Measurements from ENCODE around the gene NOS1AP.

Gene NOS1AP

DNA sequence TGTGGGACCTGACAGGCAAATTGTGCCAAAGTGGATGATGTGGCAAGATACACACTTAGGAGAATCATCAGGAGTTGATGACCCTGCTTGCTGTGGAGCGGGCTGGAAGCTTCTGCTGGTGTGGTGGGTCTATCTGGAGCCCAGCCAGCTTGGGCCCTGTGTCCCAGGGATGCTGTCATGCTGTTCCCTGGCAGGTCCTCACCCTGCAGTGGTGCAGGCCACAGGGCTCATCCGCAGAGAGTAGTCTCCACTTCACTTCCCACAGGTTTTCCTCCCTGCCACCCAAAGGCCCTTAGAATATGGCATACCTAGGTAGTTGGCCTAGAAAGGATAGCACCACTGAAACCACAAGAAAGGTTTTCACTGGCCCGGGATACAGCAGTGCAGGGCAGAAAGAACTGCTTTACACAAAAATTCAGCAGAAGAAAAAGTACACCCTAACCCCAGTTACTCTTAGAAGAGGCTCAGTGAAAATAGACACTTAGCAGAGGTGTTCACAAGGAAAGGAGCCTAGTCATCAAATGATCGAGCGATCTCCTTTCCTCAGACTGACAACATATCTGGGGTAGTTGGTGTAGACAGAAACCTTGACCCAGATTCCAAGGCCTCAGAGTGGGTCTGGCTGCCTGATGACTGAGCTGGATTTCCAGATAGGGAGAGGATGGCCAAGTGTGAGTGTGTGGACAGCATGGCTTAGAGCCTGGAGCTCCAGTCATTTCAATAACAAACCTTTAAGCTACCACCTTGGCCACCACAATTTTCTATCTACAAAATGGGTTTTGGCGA lies 310.8 kb downstream of the NOS1AP start:
- DNase-seq (ENCODE audit: low read depth in 2 of 3, low spot score in 2 of 3) = no peak

DNA sequence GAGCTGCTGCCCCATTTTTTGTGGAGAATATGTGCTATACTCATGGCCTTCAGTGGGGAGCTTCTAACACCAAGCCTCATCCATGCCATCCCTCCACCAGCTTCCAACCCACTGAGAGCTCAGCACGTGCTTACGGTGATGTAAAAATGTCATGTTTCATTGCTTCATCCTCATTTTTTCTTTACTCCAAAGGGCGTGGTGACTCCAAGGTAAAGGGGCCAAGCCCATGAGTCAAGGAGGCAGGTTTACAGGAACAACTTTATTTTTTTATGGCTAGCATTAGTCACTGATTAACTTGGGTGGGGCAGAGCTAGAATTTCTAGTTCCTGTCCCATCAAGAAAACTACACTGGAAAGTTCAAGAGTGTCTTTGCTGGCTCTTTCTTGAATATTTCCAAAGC lies 311.9 kb downstream of the NOS1AP start, which contains the start of gene C1orf226:
C1orf226 (plus strand) TSS at position 346 of the 400 bp plus-strand sequence. CDS start 174 bp downstream, outside the sequence.
- DNase-seq (ENCODE audit: low read depth in 2 of 3, low spot score in 2 of 3) = no peak

DNA sequence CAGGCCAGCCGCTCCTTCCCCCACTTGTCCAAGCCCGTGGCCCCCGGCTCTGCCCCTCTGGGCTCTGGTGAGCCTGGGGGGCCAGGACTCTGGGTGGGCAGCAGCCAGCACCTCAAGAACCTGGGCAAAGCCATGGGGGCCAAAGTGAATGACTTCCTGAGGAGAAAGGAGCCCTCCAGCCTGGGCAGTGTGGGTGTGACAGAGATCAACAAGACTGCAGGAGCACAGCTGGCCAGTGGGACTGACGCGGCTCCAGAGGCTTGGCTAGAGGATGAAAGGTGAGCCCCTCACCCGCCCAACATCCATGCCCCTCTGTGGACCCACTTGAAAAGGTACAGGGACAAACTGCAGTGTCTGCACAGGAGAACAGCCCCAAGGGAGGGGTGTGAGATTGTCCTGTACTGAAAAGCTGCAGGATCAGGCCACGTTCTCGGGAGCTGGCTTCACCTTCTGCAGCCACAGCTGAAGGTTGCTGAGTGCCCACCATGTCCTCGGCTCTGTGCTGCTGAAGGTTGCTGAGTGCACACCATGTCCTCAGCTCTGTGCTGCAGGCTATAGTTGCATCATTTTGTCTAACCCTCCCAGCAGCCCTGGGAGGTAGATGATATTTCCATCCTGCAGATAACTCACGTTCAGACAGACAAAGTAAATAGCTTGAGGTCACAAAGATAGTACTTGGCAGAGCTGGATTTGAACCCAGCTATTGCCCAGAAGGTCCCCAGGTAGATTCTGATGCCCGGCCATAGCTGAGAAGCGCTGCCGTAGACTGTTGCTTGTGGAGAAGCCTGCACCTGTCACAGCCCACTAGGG lies 312.7 kb downstream of the NOS1AP start:
- no peak for DNase-seq (ENCODE audit: low read depth in 2 of 3, low spot score in 2 of 3)

DNA sequence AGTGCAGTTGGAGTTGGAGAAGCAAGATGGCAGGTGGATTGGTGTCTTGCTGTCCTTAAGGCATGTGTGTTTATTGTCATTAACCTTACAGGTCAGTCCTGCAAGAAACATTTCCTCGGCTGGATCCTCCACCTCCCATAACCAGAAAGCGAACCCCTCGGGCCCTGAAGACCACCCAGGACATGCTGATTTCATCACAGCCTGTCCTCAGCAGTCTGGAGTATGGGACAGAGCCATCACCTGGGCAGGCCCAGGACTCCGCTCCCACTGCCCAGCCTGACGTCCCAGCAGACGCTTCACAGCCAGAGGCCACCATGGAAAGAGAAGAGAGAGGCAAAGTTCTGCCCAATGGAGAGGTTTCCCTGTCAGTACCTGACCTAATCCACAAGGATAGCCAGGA lies 313.6 kb downstream of the NOS1AP start:
- DNase-seq (ENCODE audit: low read depth in 2 of 3, low spot score in 2 of 3) = no peak

DNA sequence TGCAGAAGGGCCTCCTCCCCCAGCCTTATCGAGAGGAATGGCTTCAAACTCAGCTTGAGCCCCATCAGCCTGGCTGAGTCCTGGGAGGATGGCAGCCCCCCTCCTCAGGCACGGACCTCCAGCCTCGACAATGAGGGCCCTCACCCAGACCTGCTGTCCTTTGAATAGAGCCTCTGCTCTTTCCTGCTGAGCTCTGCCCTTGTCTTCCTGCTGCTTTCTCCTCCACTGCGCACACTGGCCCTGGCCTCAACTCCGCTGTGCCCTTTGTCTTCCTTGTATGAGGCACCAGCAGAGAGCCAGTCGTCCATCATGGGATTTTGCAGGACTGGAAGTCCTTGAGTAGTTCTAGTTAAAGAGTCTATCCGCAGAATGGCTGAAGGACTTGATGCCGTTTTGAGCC lies 314.0 kb downstream of the NOS1AP start:
- DNase-seq (ENCODE audit: low read depth in 2 of 3, low spot score in 2 of 3) = no peak

DNA sequence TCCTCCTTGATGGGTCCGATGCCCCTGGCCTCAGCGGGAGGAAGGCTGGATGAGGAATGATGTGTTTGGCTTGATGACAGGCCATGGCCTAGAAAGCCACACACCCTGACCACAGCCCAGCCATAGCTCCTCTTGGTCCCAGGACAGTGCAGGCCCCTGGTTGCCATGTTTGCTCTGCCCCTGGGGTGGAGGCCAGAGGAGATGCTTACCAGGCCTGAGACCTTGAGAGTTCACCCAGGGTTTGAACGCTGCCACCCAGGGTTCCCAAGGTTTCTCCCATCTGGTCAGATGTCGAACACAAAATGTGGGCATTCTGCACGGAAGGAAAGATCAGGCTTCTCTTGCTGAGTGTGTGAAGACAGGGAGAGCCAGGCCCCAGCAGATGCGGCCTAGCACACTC lies 314.6 kb downstream of the NOS1AP start:
- DNase-seq (ENCODE audit: low read depth in 2 of 3, low spot score in 2 of 3) = no peak

DNA sequence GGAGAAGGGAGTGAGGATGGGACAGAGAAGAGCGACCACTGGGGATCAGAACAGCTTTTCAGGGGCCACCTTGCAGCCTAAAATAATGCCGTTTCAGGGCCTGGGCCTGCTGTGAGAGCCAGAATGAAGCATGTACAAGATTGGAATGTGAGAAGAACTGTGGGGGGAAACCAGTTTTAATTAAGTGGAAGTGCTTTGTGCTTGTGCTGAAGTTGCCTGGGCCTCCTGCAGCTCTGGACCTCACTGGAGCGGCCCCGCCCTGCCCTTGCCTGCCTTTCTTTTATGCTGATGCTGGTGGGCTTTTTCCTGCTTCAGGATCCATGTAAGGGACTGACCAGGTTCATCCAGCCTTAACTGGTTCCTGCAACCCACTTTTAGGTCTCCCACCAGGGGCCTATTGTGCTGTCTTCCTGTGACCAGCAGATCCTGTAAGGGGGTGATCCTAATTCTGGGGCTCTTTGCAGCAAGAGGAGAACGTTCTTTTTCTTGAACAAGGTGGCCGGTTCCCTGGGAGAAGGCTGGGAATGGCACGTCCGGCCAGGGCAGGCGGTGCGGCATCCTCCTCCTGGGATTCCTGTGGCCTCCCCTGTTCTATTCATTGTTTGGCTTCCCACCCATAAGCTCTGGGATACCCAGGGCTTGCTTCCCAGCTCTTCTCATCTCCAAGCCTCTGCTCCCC lies 315.2 kb downstream of the NOS1AP start:
- no peak for DNase-seq (ENCODE audit: low read depth in 2 of 3, low spot score in 2 of 3)

DNA sequence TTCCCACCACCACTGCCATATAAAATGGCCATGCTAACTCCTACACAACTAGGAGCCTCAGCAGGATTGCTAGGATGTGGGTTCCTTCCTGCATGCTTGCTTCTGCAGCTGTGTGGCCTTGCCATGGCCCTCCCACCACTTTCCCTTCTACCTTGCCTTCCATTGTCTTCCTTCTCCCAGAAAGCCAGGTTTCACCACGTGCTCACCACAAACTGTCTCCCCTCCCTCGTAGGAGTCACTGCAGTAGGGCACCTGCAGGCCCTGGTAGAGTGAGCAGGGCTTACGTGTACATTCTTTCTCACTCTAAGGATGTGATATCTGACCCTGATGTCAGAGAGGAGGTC lies 315.8 kb downstream of the NOS1AP start:
- no peak for DNase-seq (ENCODE audit: low read depth in 2 of 3, low spot score in 2 of 3)

DNA sequence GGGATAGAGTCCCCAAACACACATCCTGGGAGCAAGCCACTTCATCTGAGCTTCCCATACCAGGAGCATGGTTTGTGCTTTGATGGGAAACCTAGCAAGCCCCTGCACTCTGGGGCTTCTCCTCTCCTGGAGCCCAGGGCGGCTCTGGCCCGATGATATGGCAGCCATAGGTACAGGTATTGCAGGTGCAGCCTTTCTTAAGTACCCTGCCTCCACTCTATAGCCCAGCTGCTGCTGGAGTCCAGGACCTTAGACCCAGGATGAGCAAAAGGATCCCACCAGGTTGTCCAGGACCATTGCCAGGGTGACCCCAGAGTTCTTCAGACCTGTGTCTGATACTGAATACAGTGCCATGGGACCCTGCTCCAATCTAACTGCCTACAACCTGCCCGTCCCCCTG lies 316.2 kb downstream of the NOS1AP start:
- no peak for DNase-seq (ENCODE audit: low read depth in 2 of 3, low spot score in 2 of 3)

DNA sequence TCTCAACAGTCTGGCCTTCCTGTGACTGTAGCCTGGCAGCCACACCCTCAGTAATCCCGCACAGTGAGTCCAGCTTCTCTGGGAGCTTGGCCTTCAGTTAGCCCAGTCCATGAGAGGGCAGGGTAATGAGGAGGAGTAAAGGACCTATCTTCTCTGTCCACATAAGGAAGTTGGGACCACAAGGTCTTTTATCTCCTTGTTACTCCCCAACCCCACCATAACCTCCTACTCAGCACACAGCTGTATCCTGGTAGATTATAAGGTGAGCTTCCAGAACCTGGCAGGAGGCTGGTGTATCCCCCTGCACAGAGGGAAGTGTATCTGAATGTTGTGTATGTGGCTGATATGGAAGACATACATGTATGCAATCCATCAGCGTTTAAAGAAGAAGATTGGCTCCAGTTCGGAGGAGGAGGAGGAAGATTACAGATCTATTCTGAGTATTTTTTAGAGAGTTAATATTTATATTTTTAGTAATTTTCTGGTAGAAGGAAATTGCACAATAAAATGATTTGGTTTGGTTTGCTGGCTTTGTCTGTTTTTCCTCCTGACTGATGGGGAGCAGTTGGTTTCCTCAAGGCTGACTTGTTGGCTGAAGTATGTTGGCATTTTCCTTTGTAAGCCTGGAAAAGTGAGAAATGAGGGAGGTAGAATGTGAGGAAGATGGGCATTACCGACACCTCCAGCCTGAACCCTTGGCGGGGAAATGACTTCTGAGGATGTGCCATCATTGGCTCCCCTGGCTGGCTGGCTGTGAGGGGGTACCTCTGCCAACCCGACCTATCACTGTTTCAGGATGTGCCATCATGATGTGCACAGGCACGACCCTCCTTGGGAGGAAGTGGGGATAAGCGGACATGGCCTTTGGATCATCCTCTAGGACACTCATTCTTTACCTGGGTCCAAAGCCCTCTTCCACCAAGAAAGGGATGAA lies 317.1 kb downstream of the NOS1AP start:
- DNase-seq (ENCODE audit: low read depth in 2 of 3, low spot score in 2 of 3) = no peak

DNA sequence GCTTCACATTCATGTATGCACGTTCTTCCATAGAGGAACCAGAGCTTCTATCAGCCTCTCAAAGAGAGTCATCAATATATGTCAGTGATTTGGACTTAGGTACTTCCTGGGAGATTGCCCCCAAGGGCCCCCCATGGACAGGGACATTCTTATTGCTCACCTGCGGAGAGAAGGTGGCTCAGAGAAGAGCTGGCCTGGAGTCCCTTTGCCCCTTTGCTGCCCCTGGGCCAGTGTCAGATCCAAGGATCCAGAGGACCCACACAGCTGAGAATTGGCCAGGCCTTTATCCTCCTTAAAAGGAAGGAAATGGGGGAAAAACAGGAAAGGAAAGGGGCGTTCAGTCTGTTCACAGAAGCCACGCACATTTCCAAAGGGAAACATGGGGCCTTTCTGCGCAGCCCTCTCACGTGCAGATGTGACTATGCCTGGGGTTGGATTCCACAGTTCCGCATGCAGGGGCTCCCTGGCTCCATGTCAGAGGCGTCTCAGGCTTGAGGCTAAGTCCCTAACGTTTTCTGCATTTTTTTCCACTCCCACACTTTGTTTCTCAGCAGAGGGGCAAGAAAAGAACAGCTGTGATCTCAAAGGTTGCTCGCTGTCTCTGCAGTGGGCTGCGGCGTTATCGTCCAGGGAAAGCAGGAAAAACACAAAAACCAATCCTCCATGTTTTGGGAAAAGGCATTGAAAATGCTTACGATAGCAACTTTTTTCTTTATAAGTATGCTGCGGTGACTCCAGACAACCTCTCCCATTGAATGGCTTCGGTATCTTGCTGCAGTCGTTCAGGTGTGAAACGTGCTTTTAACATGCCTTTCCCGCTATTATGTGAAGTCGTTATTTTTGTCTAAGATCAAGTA lies 318.0 kb downstream of the NOS1AP start:
- no peak for DNase-seq (ENCODE audit: low read depth in 2 of 3, low spot score in 2 of 3)

DNA sequence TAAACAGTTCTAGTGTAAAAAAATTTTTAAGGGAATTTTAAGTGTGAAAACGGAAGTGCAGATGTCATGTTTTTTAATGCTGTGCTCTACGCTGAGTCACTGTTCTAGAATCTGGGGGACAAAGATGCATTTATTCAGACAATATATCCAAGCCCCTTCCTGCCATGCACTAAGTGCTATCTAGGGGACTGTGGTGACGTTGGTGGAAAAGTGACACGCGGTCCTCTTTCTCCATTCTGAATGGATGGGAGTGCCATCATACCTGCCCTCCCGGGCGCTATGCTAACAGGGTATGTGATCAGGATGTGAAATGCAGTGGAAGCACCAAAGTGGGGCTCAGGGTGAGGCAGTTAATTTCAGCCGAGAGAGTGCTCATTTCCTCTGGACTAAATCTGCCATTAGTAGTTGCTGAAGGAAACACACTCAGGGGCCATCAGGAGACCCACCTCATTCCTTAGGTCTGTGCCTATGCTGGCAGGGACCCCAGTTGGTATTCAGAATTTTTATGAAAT lies 318.6 kb downstream of the NOS1AP start:
- DNase-seq (ENCODE audit: low read depth in 2 of 3, low spot score in 2 of 3) = no peak

DNA sequence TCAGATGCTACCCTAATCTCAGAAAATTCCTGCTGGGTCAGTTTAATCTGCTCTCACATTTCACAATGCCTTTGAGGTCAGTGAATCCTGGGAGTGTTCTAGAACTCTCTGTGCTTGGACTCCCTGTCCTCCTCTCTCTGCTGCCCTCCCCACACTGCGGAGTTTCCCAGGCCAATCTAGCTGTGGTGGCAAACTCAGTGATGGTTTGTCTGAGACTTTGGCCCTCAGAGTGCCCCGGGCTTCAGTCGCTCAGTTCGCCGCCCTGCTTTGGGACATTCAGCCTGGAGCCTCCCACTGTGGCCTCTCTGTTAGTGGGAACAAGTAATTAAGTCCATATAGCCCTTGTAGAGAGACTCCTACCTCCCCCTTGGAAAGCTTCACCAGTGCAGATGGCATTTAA lies 319.1 kb downstream of the NOS1AP start:
- DNase-seq (ENCODE audit: low read depth in 2 of 3, low spot score in 2 of 3) = no peak

DNA sequence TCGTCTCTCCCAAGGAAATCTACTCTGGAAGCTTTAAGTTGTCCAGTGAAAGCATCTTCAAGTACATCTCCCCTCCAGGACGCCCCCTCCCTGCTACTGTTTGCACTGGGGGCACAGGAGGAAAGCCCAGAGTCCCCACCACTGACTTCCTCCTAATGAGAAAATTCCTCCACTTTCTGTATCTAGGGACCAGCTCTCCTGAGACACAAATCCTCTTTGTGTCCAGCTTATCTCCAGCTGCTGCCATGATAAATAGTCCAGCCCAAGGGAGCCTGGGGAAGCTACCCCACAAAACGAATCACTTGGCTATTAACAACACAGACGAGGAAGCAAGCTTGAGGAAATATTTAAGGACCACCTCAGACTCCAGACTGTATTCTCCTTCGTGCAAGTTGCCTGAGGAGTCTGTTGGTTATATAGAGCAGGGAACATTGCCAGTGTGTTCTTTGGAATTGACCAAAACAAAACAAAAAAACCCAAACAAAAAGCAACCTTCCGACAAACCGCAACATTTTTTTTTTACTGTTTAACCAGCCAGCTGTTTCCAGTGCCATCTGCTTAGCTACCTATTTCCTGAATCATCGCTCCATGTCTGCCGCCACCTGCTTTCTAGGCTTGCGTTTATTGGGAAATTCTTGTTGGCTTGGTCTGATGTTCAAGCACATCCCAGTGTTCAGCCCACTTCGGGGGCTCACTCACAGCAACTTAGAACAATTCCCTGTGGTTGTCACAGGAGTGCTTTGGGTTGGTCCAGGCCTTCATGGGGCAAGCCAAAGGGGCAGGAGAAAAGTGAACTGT lies 319.7 kb downstream of the NOS1AP start:
- no peak for DNase-seq (ENCODE audit: low read depth in 2 of 3, low spot score in 2 of 3)

DNA sequence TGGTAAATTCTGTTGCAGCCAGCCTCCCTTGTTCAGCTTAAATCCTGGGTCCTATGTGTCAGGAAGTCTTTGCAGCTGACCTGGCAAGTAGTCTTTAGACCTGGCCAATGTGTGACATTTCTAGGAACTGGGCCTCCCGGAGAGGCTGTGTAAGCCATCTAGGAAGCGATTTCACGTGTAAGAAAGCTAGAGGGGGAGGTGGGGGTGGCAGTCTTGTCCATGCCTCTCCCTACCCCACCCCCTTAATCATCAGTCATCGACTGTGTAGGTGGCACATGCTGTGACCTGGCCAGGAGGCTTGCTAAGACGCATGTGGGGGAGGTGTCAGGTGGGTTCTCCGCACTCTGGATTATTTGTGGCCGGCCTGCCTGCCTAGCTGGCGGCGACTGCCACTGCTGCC lies 320.5 kb downstream of the NOS1AP start:
- DNase-seq (ENCODE audit: low read depth in 2 of 3, low spot score in 2 of 3) = no peak

DNA sequence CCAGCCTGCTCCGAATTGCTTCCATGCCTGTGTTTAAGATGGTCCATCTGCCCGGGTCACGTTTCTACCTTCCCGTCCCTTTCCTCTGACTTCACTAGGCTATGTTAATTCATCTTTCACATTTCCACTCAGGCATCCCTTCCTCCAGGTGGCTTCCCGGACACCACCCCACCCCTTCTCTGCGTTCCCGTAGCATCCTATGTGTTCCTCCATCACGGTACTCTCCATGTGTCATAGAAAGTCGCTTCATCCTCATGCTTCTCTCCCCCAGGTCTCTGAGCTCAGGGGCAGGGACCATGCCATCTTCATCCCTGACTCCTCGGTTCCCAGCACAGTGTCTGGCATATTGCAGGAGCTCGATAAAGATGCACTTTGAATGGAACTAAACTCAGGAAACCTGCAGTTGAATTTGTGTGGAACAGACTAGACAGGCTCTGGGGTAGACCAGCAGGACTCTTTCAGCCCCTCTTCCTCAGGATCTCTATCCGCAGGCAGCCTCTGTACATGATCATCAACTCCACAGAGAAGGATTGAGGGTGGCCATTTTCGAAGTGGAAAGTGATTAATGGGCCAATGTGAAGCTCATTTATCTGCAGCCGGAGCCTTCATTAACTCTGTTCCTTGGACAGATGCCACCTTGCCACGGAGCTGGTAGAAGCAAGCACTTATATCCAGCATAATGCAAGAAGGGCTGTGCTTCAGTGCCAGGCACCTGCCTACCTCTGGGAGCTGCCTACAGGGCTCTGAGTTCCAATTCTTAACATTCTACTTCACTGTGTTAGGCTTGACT lies 321.1 kb downstream of the NOS1AP start:
- no peak for DNase-seq (ENCODE audit: low read depth in 2 of 3, low spot score in 2 of 3)

DNA sequence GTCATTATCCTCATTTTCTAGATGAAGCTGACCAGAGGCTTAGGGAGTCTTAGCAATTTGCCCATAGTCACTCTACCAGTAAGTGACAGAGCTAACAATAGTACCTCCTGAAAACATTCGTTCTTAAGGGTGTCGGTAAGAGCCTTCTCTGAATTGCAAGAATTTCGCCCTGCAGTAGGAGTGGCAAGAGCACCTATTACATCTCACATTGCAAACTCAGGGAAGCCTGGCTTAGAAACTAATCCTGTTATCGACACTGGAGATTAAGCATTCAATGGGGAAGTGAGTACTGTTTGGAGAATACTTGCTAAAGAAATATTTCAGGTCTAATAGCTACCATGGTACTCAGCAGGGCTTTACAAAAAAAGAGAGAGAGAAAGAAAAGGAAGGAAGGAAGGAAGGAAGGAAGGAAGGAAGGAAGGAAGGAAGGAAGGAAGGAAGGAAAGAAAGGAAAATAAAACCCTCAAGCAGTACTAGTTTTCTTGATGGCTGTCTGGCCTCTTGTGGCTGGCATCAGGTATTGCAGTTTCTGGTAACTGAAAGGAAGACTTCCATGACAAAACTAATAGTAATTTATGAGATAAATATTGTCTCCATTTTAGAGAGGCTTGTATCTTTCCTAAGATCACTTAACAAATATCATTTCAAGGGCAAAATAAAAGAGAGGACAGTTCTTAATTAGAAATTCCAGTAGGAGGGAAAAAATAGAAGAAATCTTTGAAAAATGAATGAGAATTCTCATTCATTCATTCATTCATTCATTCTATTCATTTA lies 322.5 kb downstream of the NOS1AP start:
- DNase-seq (ENCODE audit: low read depth in 2 of 3, low spot score in 2 of 3) = no peak

Measured in activated CD8-positive, alpha-beta memory T cell treated with anti-CD3 and anti-CD28 coated beads for 48 hours (primary cell).